GM23338 (cell line): ENCODE data around the gene SLC5A12. TPM values are rescaled to one million over a fixed set of nuclear protein-coding genes. Genes with fewer than 3 reads are reported as not detected.

Experiments
- ATAC-seq: fragments of 200-7000 bp; cut with Tn5 transposase; 3 replicates; pipeline ENCODE4 v1.9.1; 2020
- DNase-seq: peaks from one replicate; pipeline ENCODE4 v3.0.0-alpha.2; 2015; ENCODE audit warnings: low spot score
- H2AFZ ChIP-seq: fragments of 200-600 bp; sonication (generic); 2 replicates; pipeline ENCODE4 v1.8.0; 2016; ENCODE audit warnings: antibody characterized with exemption, mild to moderate bottlenecking, moderate library complexity
- H3F3A ChIP-seq: fragments of 200-600 bp; sonication (generic); replicated peaks from 2 replicates; pipeline ENCODE4 v1.8.0; 2017; ENCODE audit warnings: antibody characterized with exemption, mixed run types, low read depth
- H3K27ac ChIP-seq: fragments of 200-600 bp; sonication (generic); 2 replicates; pipeline ENCODE4 v1.6.1; 2016; ENCODE audit warnings: low read depth
- H3K27me3 ChIP-seq: fragments of 200-600 bp; sonication (generic); 2 replicates; pipeline ENCODE4 v1.8.0; 2016; ENCODE audit warnings: mild to moderate bottlenecking, mixed run types, moderate library complexity; ENCODE audit not compliant: insufficient read depth
- H3K36me3 ChIP-seq: fragments of 200-600 bp; sonication (generic); 2 replicates; pipeline ENCODE4 v1.8.0; 2016; ENCODE audit warnings: mild to moderate bottlenecking; ENCODE audit not compliant: insufficient read depth
- H3K4me1 ChIP-seq: fragments of 200-600 bp; sonication (generic); 2 replicates; pipeline ENCODE4 v1.8.0; 2016; ENCODE audit warnings: mild to moderate bottlenecking, moderate library complexity; ENCODE audit not compliant: insufficient read depth
- H3K4me2 ChIP-seq: fragments of 200-600 bp; sonication (generic); 2 replicates; pipeline ENCODE4 v1.7.1; 2017; ENCODE audit warnings: mixed run types
- H3K4me3 ChIP-seq: fragments of 200-600 bp; sonication (generic); 2 replicates; pipeline ENCODE4 v1.6.1; 2016; ENCODE audit warnings: mixed run types
- H3K79me2 ChIP-seq: fragments of 200-600 bp; sonication (generic); replicated peaks from 2 replicates; pipeline ENCODE4 v1.8.0; 2017; ENCODE audit warnings: mild to moderate bottlenecking; ENCODE audit not compliant: insufficient read depth
- H3K9me2 ChIP-seq: fragments of 200-600 bp; sonication (generic); 2 replicates; pipeline ENCODE4 v1.8.0; 2017; ENCODE audit not compliant: insufficient read depth
- H4K20me1 ChIP-seq: fragments of 200-600 bp; sonication (generic); replicated peaks from 2 replicates; pipeline ENCODE4 v1.8.0; 2017; ENCODE audit warnings: mild to moderate bottlenecking; ENCODE audit not compliant: insufficient read depth
- H3K27ac Mint-ChIP-seq: 2 replicates; pipeline ENCODE4 v1.8.0; 2020; ENCODE audit warnings: inconsistent platforms, mild to moderate bottlenecking, moderate library complexity, mixed read lengths
- H3K27me3 Mint-ChIP-seq: 3 replicates; pipeline ENCODE4 v1.8.0; 2022; ENCODE audit warnings: low read depth, mild to moderate bottlenecking, moderate library complexity, mixed read lengths, inconsistent platforms; ENCODE audit not compliant: insufficient read depth, poor library complexity
- H3K36me3 Mint-ChIP-seq: 3 replicates; pipeline ENCODE4 v1.8.0; 2021; ENCODE audit warnings: low read depth, mild to moderate bottlenecking, inconsistent platforms, moderate library complexity, mixed read lengths
- H3K4me1 Mint-ChIP-seq: 3 replicates; pipeline ENCODE4 v1.8.0; 2020; ENCODE audit warnings: mild to moderate bottlenecking, inconsistent platforms, mixed read lengths
- H3K4me3 Mint-ChIP-seq: 3 replicates; pipeline ENCODE4 v1.8.0; 2021; ENCODE audit warnings: moderate library complexity, mild to moderate bottlenecking, inconsistent platforms, mixed read lengths
- H3K9me3 Mint-ChIP-seq: 3 replicates; pipeline ENCODE4 v1.8.0; 2020; ENCODE audit warnings: moderate library complexity, mild to moderate bottlenecking, inconsistent platforms, mixed read lengths
- CREB1 ChIP-seq: fragments of 250-450 bp; sonication (Bioruptor Pico); IDR thresholded peaks from 2 replicates; pipeline ENCODE4 v1.5.0; 2020; ENCODE audit warnings: low read depth, mild to moderate bottlenecking, moderate library complexity
- EZH2 ChIP-seq: fragments of 200-600 bp; sonication (generic); IDR thresholded peaks from one replicate; pipeline ENCODE4 v1.8.0; 2017; ENCODE audit warnings: antibody characterized with exemption, mild to moderate bottlenecking, low read depth; ENCODE audit not compliant: unreplicated experiment
- EZH2phosphoT487 ChIP-seq: fragments of 200-600 bp; sonication (generic); IDR thresholded peaks from one replicate; pipeline ENCODE4 v1.8.1; 2018; ENCODE audit warnings: antibody characterized with exemption; ENCODE audit not compliant: unreplicated experiment
- JUNB ChIP-seq: IDR thresholded peaks from one replicate; pipeline ENCODE4 v1.6.1; 2016; ENCODE audit warnings: antibody characterized with exemption; ENCODE audit not compliant: unreplicated experiment
- NANOG ChIP-seq: IDR thresholded peaks from 2 replicates; pipeline ENCODE4 v1.6.1; 2016; ENCODE audit warnings: antibody characterized with exemption, borderline replicate concordance
- POLR2AphosphoS5 ChIP-seq: IDR thresholded peaks from 2 replicates; pipeline ENCODE4 v1.6.1; 2016; ENCODE audit warnings: antibody characterized with exemption, low read depth
- REST ChIP-seq: IDR thresholded peaks from one replicate; pipeline ENCODE4 v1.6.1; 2018; ENCODE audit warnings: antibody characterized with exemption; ENCODE audit not compliant: unreplicated experiment
- STAT1 ChIP-seq: IDR thresholded peaks from one replicate; pipeline ENCODE4 v1.6.1; 2016; ENCODE audit warnings: antibody characterized with exemption; ENCODE audit not compliant: unreplicated experiment
- ZNF114 ChIP-seq: fragments of 250-450 bp; sonication (Bioruptor Pico); IDR thresholded peaks from 2 replicates; pipeline ENCODE4 v1.5.0; 2020; ENCODE audit warnings: mild to moderate bottlenecking, moderate library complexity
- ZNF331 ChIP-seq: fragments of 250-450 bp; sonication (Bioruptor Pico); IDR thresholded peaks from 2 replicates; pipeline ENCODE4 v1.5.0; 2020; ENCODE audit warnings: low read depth, mild to moderate bottlenecking, moderate library complexity
- ZNF462 ChIP-seq: fragments of 250-450 bp; sonication (Bioruptor Pico); IDR thresholded peaks from 2 replicates; pipeline ENCODE4 v1.5.0; 2020; ENCODE audit warnings: mild to moderate bottlenecking, moderate library complexity
- polyA plus RNA-seq: library from polyadenylated mRNA; unstranded; fragments of >200 nt; fragmentation: Nextera tagmentation; extraction: Ambion mirVana; gene quantifications from 2 replicates; pipeline ENCODE4 v1.2.1, GENCODE V29; 2016
- total RNA-seq: library from RNA; depleted of rRNA; stranded (reverse); fragments of >200 nt; shearing (Covaris generic); gene quantifications from 2 replicates; pipeline ENCODE4 v1.2.3, GENCODE V29; 2014
- TF ChIP-seq, protein P1 (sequence below): IDR thresholded peaks from 2 replicates; pipeline ENCODE4 v1.6.1; 2016; ENCODE audit warnings: antibody characterized with exemption
- TF ChIP-seq, protein P2 (sequence below), 2 experiments: fragments of 200-600 bp in 1 of 2; sonication (generic) in 1 of 2; conservative IDR thresholded peaks; 2 replicates each; pipeline versions ENCODE4 v1.5.1 to v1.6.1; 2016 to 2017; ENCODE audit warnings: antibody characterized with exemption in 2 of 2, low read depth in 2 of 2, mild to moderate bottlenecking in 2 of 2, moderate library complexity in 1 of 2

The SLC5A12 gene
- total and polyA plus RNA-seq, 2 experiments from 2014 or later = 0.60 to 1.4 TPM

DNA sequence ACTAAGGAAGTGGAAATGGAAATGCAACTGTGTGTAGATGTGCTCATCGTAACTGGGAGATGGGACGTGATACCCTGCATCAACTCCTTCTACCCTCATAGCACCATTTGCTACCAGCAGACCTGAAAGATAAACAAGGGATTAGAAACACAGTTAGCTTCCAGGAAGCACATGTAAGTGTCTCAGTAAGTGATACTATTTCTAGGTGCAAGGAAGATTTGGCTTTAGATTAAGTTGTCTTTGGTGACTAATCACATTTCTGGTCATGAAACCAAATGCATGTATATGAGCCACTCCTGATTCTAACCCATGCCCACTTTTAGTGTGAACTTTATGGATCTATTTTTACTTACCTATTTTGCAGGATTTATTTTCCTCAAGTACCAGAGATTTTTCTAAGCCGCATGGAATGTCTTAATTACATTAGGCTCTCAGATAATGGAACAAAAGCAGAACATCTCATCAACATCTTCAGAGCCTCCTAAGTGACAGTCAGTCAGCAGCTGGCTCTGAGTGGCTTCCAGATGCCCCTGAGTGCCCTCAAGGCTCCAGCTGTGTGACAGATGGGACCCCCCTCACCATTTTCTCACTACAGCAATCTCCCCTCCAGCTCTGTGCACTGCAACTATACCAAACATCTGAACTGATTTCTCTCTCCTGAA lies 21.2 kb downstream of the SLC5A12 start:
- H3K27me3 ChIP-seq = no peaks in the 10 kb centered on the region
- H3K4me2 ChIP-seq = no peak overlapping the region
- no peak for DNase-seq
- no peak overlapping the region for H3K4me3 ChIP-seq
- H3K36me3 ChIP-seq = no peaks in the 10 kb centered on the region
- Mint-ChIP-seq H3K27me3 (no peaks in the 10 kb centered on the region), H3K36me3 (no peaks in the 10 kb centered on the region), H3K9me3 (no peaks in the 10 kb centered on the region), H3K4me3 (no peak overlapping the region), H3K27ac (peak overlapping the region; percentile 66; the same call in 1 of the 2 replicates), H3K4me1 (peaks cover 14% of the 10 kb centered on the region)
- no peaks in the 10 kb centered on the region; the same call in 1 of the 2 replicates for H3K9me2 ChIP-seq
- H4K20me1 ChIP-seq = no peaks in the 10 kb centered on the region
- peaks cover 17% of the 10 kb centered on the region for H3K4me1 ChIP-seq
- ATAC-seq = no peak
- TF ChIP-seq ZNF331 (CRISPR knock-in tag) (no peak), ZNF462 (CRISPR knock-in tag) (no peak), JUNB (no peak), CREB1 (CRISPR knock-in tag) (no peak), STAT1 (no peak), NANOG (no peak), EZH2phosphoT487 (no peak), REST (no peak), ZNF114 (CRISPR knock-in tag) (no peak), EZH2 (no peak), POLR2AphosphoS5 (no peak)
- TF ChIP-seq, protein P1, sequence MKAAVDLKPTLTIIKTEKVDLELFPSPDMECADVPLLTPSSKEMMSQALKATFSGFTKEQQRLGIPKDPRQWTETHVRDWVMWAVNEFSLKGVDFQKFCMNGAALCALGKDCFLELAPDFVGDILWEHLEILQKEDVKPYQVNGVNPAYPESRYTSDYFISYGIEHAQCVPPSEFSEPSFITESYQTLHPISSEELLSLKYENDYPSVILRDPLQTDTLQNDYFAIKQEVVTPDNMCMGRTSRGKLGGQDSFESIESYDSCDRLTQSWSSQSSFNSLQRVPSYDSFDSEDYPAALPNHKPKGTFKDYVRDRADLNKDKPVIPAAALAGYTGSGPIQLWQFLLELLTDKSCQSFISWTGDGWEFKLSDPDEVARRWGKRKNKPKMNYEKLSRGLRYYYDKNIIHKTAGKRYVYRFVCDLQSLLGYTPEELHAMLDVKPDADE = no peak
- TF ChIP-seq, protein P2, sequence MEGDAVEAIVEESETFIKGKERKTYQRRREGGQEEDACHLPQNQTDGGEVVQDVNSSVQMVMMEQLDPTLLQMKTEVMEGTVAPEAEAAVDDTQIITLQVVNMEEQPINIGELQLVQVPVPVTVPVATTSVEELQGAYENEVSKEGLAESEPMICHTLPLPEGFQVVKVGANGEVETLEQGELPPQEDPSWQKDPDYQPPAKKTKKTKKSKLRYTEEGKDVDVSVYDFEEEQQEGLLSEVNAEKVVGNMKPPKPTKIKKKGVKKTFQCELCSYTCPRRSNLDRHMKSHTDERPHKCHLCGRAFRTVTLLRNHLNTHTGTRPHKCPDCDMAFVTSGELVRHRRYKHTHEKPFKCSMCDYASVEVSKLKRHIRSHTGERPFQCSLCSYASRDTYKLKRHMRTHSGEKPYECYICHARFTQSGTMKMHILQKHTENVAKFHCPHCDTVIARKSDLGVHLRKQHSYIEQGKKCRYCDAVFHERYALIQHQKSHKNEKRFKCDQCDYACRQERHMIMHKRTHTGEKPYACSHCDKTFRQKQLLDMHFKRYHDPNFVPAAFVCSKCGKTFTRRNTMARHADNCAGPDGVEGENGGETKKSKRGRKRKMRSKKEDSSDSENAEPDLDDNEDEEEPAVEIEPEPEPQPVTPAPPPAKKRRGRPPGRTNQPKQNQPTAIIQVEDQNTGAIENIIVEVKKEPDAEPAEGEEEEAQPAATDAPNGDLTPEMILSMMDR (conservative IDR thresholded peaks at IDR 0.05; ENCODE audit: low read depth in 2 of 2) = no peak
- H3K79me2 ChIP-seq = no peaks in the 10 kb centered on the region
- H2AFZ ChIP-seq = no peak overlapping the region
- no peak overlapping the region for H3K27ac ChIP-seq
- H3F3A ChIP-seq = no peaks in the 10 kb centered on the region
